GM21576 (cell line): Measurements from ENCODE around the gene CUL4A.
"Not testable (repeated sequence)": the region's sequence is repeated elsewhere in the genome, so short reads cannot be mapped to it uniquely, and the experiment has no call there.

Experiments
- ATAC-seq: cut with Tn5 transposase; IDR thresholded peaks from one replicate; pipeline ENCODE4 v1.9.1; 2021; ENCODE audit warnings: mild to moderate bottlenecking, moderate library complexity; ENCODE audit not compliant: unreplicated experiment

Gene CUL4A

GRCh38 chr13:113209336-113209758, at the start of gene CUL4A:
TSS of gene CUL4A (plus strand) at chr13:113209613. CDS start at chr13:113209628, 15 bp downstream.
- peak; percentile 42 for ATAC-seq

GRCh38 chr13:113159701-113160100, 49.7 kb upstream of the CUL4A start:
- no peak for ATAC-seq

- no peak for ATAC-seq
These were observed 48.4 kb upstream of the CUL4A start for GRCh38 chr13:113160983-113161382.

GRCh38 chr13:113161433-113161832, 48.0 kb upstream of the CUL4A start:
- ATAC-seq, result no peak

- not testable (repeated sequence) for ATAC-seq
These were observed 47.4 kb upstream of the CUL4A start for GRCh38 chr13:113161975-113162374.

GRCh38 chr13:113162783-113163685, 46.4 kb upstream of the CUL4A start:
- ATAC-seq, result no peak

GRCh38 chr13:113164492-113164891, 44.9 kb upstream of the CUL4A start:
- ATAC-seq, result no peak

- ATAC-seq, result no peak
These were observed 43.1 kb upstream of the CUL4A start for GRCh38 chr13:113166266-113166665.

GRCh38 chr13:113166681-113167080, 42.7 kb upstream of the CUL4A start:
- no peak for ATAC-seq

GRCh38 chr13:113167155-113167554, 42.3 kb upstream of the CUL4A start:
- ATAC-seq, result no peak

- ATAC-seq, result no peak
These were observed 41.8 kb upstream of the CUL4A start for GRCh38 chr13:113167575-113167974.

- no peak for ATAC-seq
These were observed 41.2 kb upstream of the CUL4A start for GRCh38 chr13:113168211-113168610.

GRCh38 chr13:113169277-113170272, 39.8 kb upstream of the CUL4A start:
- ATAC-seq, result no peak

- no peak for ATAC-seq
These were observed 38.9 kb upstream of the CUL4A start for GRCh38 chr13:113170511-113170910.

- ATAC-seq, result no peak
These were observed 37.9 kb upstream of the CUL4A start for GRCh38 chr13:113171250-113172125.

- ATAC-seq, result no peak
These were observed 36.9 kb upstream of the CUL4A start for GRCh38 chr13:113172419-113172926.

GRCh38 chr13:113176280-113176679, 33.1 kb upstream of the CUL4A start:
- no peak for ATAC-seq

GRCh38 chr13:113176822-113177221, 32.6 kb upstream of the CUL4A start:
- no peak for ATAC-seq

GRCh38 chr13:113178070-113178895, 31.1 kb upstream of the CUL4A start:
- no peak for ATAC-seq

GRCh38 chr13:113178896-113179167, 30.6 kb upstream of the CUL4A start:
- ATAC-seq, result no peak
